Naive B cell (primary cell): Measurements from ENCODE around the gene ABCD1. TPM values are rescaled to one million over a fixed set of nuclear protein-coding genes. Genes with fewer than 3 reads are reported as not detected.
"Not testable (repeated sequence)": the region's sequence is repeated elsewhere in the genome, so short reads cannot be mapped to it uniquely, and the experiment has no call there.

Experiments used
- ATAC-seq, 2 donors: fragments of 150-1000 bp; cut with Tn5 transposase; 2 replicates each; pipeline ENCODE4 v1.10.0; 2021; ENCODE audit warnings: low read depth in 2 of 2, mild to moderate bottlenecking in 2 of 2, moderate library complexity in 2 of 2
- DNase-seq: peaks from one replicate; pipeline ENCODE4 v3.0.0; 2022
- H3K27ac Mint-ChIP-seq, 6 donors: one replicate each; pipeline ENCODE4 v1.8.0; 2020 to 2022; ENCODE audit warnings: mild to moderate bottlenecking in 6 of 6, mixed read lengths in 6 of 6, moderate library complexity in 5 of 6, inconsistent platforms in 2 of 6
- H3K27me3 Mint-ChIP-seq, 3 donors: one replicate each; pipeline ENCODE4 v1.8.0; 2021 to 2022; ENCODE audit warnings: mixed read lengths in 3 of 3, mild to moderate bottlenecking in 1 of 3
- H3K36me3 Mint-ChIP-seq, 2 donors: one replicate each; pipeline ENCODE4 v1.8.0; 2020 to 2022; ENCODE audit warnings: mixed read lengths in 2 of 2, inconsistent platforms in 1 of 2, mild to moderate bottlenecking in 1 of 2
- H3K4me1 Mint-ChIP-seq, 3 donors: one replicate each; pipeline ENCODE4 v1.8.0; 2020 to 2022; ENCODE audit warnings: mixed read lengths in 3 of 3, inconsistent platforms in 1 of 3, mild to moderate bottlenecking in 1 of 3, moderate library complexity in 1 of 3
- H3K4me3 Mint-ChIP-seq, 8 donors: one replicate each; pipeline ENCODE4 v1.8.0; 2020 to 2022; ENCODE audit warnings: mild to moderate bottlenecking in 8 of 8, mixed read lengths in 8 of 8, moderate library complexity in 8 of 8, inconsistent platforms in 2 of 8
- H3K9me3 Mint-ChIP-seq, 7 donors: one replicate each; pipeline ENCODE4 v1.8.0; 2020 to 2022; ENCODE audit warnings: mixed read lengths in 7 of 7, mild to moderate bottlenecking in 5 of 7, inconsistent platforms in 2 of 7, moderate library complexity in 1 of 7
- polyA plus RNA-seq, 6 donors: library from polyadenylated mRNA; unstranded; fragments of 300-500 nt; fragmentation: Illumina TruSeq; gene quantifications; one replicate each; pipeline ENCODE4 v1.2.3, GENCODE V29; 2021; ENCODE audit warnings: low read depth in 6 of 6

Gene ABCD1
- polyA plus RNA-seq, 6 donors from 2014 or later: 2.2 to 6.2 (median 5.2) TPM

- H3K9me3 Mint-ChIP-seq: no peaks in the 10 kb centered on the region
- H3K36me3 Mint-ChIP-seq: no peaks in the 10 kb centered on the region
- H3K27me3 Mint-ChIP-seq: peaks cover 0 to 27% (median 15%) of the 10 kb centered on the region in 3 donors
- no peak overlapping the region for H3K27ac Mint-ChIP-seq
- H3K4me1 Mint-ChIP-seq: peaks cover 0 to 10% (median 0%) of the 10 kb centered on the region in 3 donors
- DNase-seq (no peak), ATAC-seq (no peak)
- H3K4me3 Mint-ChIP-seq: peak overlapping the region in 2 of 8 donors; percentile 16 to 29
Observed at GRCh38 chrX:153689654-153690465, 34.8 kb upstream of the ABCD1 start.

GRCh38 chrX:153690466-153690865 is 34.2 kb upstream of the ABCD1 start:
- Mint-ChIP-seq H3K27me3 (peaks cover 0 to 27% (median 14%) of the 10 kb centered on the region in 3 donors), H3K4me1 (peaks cover 0 to 10% (median 0%) of the 10 kb centered on the region in 3 donors), H3K4me3 (peak overlapping the region in 1 of 8 donors; percentile 29), H3K36me3 (no peaks in the 10 kb centered on the region), H3K9me3 (no peaks in the 10 kb centered on the region), H3K27ac (no peak overlapping the region)
- DNase-seq (no peak), ATAC-seq (no peak)

DNA sequence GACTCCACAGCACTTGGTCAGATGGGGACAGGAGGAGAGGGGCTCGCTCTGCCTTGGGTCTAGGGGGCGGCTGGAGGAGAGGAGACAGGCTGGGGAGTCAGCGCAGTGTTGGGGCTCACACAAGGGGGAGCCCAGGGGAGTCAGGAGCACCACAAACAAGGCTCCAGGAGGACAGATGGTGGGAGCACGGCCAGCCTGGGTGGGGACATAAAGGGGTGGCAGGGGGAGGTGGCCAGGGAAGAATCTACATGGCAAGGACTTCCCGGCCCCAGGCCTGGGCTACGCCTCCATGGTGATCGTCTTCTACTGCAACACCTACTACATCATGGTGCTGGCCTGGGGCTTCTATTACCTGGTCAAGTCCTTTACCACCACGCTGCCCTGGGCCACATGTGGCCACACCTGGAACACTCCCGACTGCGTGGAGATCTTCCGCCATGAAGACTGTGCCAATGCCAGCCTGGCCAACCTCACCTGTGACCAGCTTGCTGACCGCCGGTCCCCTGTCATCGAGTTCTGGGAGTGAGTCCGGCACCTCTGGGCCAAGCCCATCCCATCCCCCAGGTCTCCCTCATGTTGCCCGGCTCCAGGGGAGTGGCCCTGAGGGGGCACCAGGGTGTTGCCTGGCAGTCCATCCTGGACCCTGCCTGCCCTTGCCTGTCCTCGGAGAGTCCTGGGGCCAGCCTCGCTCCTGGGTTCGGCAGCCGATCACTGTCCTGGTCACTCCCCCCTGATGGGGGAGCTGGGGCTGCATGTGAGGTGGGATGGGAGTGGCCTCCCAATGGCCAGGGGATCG is 33.4 kb upstream of the ABCD1 start:
- not testable (repeated sequence) for ATAC-seq, H3K27ac Mint-ChIP-seq, H3K4me3 Mint-ChIP-seq, DNase-seq, H3K9me3 Mint-ChIP-seq, H3K36me3 Mint-ChIP-seq, H3K4me1 Mint-ChIP-seq
- H3K27me3 Mint-ChIP-seq: peaks cover 0 to 24% (median 6%) of the 10 kb centered on the region in 3 donors

GRCh38 chrX:153692003-153692402 is 32.7 kb upstream of the ABCD1 start:
- no peaks in the 10 kb centered on the region for H3K36me3 Mint-ChIP-seq
- no peak for DNase-seq
- H3K4me3 Mint-ChIP-seq: no peak overlapping the region
- no peak overlapping the region for H3K27ac Mint-ChIP-seq
- peaks cover 0 to 4% (median 0%) of the 10 kb centered on the region in 3 donors for H3K4me1 Mint-ChIP-seq
- H3K9me3 Mint-ChIP-seq: no peaks in the 10 kb centered on the region
- H3K27me3 Mint-ChIP-seq: peaks cover 0 to 17% (median 0%) of the 10 kb centered on the region in 3 donors
- no peak for ATAC-seq

DNA sequence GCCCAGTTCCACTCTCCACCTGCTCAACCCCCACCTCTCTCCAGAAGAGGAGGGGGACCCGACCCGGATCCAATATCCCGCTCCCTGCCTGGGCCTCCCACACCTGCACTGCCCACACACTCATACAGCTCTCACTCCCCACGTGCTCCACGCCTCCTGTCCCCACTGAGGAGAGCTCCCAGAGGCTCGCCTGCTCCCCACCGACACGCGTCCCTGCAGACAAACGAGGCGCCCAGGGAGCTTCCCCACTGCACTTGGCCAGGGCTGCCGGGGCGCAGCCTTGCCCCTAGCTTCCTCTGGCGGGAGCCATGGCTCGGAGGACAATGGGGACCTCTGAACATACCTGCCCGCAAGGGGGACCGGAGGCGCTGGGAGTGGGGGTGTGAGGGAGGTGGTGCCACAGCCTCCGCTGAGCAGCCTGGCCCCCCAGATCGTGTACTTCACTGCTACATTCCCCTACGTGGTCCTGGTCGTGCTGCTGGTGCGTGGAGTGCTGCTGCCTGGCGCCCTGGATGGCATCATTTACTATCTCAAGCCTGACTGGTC is 32.0 kb upstream of the ABCD1 start:
- no peak for ATAC-seq
- Mint-ChIP-seq H3K27me3 (peaks cover 0 to 11% (median 0%) of the 10 kb centered on the region in 3 donors), H3K9me3 (peaks cover 0 to 3% (median 0%) of the 10 kb centered on the region in 7 donors), H3K4me1 (no peaks in the 10 kb centered on the region), H3K27ac (peak overlapping the region in 1 of 6 donors; percentile 36), H3K4me3 (no peak overlapping the region), H3K36me3 (no peaks in the 10 kb centered on the region)
- DNase-seq: no peak

DNA sequence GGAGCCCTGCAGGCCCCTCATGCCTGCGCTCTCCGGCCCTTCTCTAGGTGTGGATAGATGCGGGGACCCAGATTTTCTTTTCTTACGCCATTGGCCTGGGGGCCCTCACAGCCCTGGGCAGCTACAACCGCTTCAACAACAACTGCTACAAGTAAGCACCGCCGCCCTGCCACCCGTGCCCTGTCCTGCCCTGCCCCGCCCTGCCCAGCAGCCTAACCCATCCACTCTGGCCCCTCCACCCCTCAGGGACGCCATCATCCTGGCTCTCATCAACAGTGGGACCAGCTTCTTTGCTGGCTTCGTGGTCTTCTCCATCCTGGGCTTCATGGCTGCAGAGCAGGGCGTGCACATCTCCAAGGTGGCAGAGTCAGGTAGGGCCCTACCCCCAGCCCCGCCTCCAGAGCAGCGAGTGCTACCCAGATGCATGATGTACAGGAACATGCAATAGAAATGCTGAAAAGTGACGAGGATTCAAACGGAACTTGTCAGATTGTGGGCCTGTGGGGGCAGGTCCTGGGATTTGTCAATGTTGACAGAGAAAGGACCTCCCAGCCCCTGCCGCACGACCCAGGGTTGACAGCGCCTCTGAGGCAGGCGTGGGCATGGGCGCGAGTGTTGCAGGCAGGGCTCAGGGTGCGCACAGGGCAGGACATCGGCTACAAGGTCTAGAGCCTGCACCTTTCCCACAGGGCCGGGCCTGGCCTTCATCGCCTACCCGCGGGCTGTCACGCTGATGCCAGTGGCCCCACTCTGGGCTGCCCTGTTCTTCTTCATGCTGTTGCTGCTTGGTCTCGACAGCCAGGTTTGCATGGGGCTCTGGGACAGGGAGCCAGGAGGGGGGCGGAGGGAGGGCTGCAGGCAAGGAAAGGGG is 31.2 kb upstream of the ABCD1 start:
- ATAC-seq: no peak
- peak overlapping the region in 2 of 6 donors; percentile 20 to 32 for H3K27ac Mint-ChIP-seq
- peaks cover 0 to 3% (median 0%) of the 10 kb centered on the region in 7 donors for H3K9me3 Mint-ChIP-seq
- H3K4me3 Mint-ChIP-seq: no peak overlapping the region
- no peaks in the 10 kb centered on the region for H3K36me3 Mint-ChIP-seq
- no peaks in the 10 kb centered on the region for H3K4me1 Mint-ChIP-seq
- DNase-seq: no peak
- H3K27me3 Mint-ChIP-seq: peaks cover 0 to 11% (median 0%) of the 10 kb centered on the region in 3 donors

GRCh38 chrX:153694256-153694655 is 30.4 kb upstream of the ABCD1 start:
- not testable (repeated sequence) for H3K36me3 Mint-ChIP-seq, H3K27ac Mint-ChIP-seq, H3K4me3 Mint-ChIP-seq, H3K4me1 Mint-ChIP-seq, DNase-seq, ATAC-seq, H3K9me3 Mint-ChIP-seq
- peaks cover 0 to 11% (median 0%) of the 10 kb centered on the region in 3 donors for H3K27me3 Mint-ChIP-seq

GRCh38 chrX:153694687-153695270 is 29.9 kb upstream of the ABCD1 start:
- peaks cover 0 to 3% (median 0%) of the 10 kb centered on the region in 7 donors for H3K9me3 Mint-ChIP-seq
- H3K27ac Mint-ChIP-seq: no peak overlapping the region
- DNase-seq: no peak
- no peak overlapping the region for H3K4me3 Mint-ChIP-seq
- ATAC-seq: no peak
- no peaks in the 10 kb centered on the region for H3K36me3 Mint-ChIP-seq
- H3K27me3 Mint-ChIP-seq: peaks cover 0 to 11% (median 0%) of the 10 kb centered on the region in 3 donors
- no peaks in the 10 kb centered on the region for H3K4me1 Mint-ChIP-seq

- no peak for DNase-seq
- H3K9me3 Mint-ChIP-seq: peaks cover 0 to 3% (median 0%) of the 10 kb centered on the region in 7 donors
- peaks cover 0 to under 1% (median 0%) of the 10 kb centered on the region in 3 donors for H3K27me3 Mint-ChIP-seq
- peak overlapping the region in 1 of 8 donors; percentile 61 for H3K4me3 Mint-ChIP-seq
- no peak for ATAC-seq
- no peaks in the 10 kb centered on the region for H3K4me1 Mint-ChIP-seq
- no peaks in the 10 kb centered on the region for H3K36me3 Mint-ChIP-seq
- H3K27ac Mint-ChIP-seq: no peak overlapping the region
Observed at GRCh38 chrX:153696100-153696499, 28.6 kb upstream of the ABCD1 start.

GRCh38 chrX:153696538-153696937 is 28.1 kb upstream of the ABCD1 start:
- H3K27ac Mint-ChIP-seq: peak overlapping the region in 1 of 6 donors; percentile 20
- DNase-seq, H3K27me3 Mint-ChIP-seq, H3K4me1 Mint-ChIP-seq, H3K4me3 Mint-ChIP-seq, H3K9me3 Mint-ChIP-seq, H3K36me3 Mint-ChIP-seq, ATAC-seq: not testable (repeated sequence)

- H3K27me3 Mint-ChIP-seq, H3K4me3 Mint-ChIP-seq, H3K4me1 Mint-ChIP-seq, H3K9me3 Mint-ChIP-seq, H3K36me3 Mint-ChIP-seq, ATAC-seq, DNase-seq: not testable (repeated sequence)
- H3K27ac Mint-ChIP-seq: peak overlapping the region in 2 of 6 donors; percentile 20 to 32
Observed at GRCh38 chrX:153696986-153697722, 27.5 kb upstream of the ABCD1 start.
